K562 (cell line): Measurements from ENCODE around the gene ZSWIM4.

Experiments
- EZH2 ChIP-seq: IDR thresholded peaks from 2 replicates; pipeline ENCODE4 v1.6.1; 2012; ENCODE audit warnings: low read depth, mild to moderate bottlenecking, inconsistent platforms, low read length, borderline replicate concordance
- FOS ChIP-seq: IDR thresholded peaks from 3 replicates; pipeline ENCODE4 v1.6.1; 2011; ENCODE audit not compliant: insufficient read length; ENCODE audit errors: extremely low read depth
- FOXM1 ChIP-seq, 2 experiments: fragments of 450-650 bp in 1 of 2; sonication (generic) in 1 of 2; formaldehyde crosslinking in 1 of 2; IDR thresholded peaks; 2 replicates each; pipeline versions ENCODE4 v1.6.1 to v1.9.0; 2017 to 2022; ENCODE audit warnings: low read depth in 2 of 2, mild to moderate bottlenecking in 2 of 2, missing genetic modification reagents in 1 of 2, moderate library complexity in 1 of 2
- HDAC2 ChIP-seq: fragments of 450-650 bp; IDR thresholded peaks from 2 replicates; pipeline ENCODE4 v1.6.1; 2016; ENCODE audit warnings: mild to moderate bottlenecking
- PHB2 ChIP-seq: fragments of 450-650 bp; IDR thresholded peaks from 2 replicates; pipeline ENCODE4 v1.6.1; 2017; ENCODE audit warnings: low read depth
- POLR2A ChIP-seq: fragments of 450-650 bp; conservative IDR thresholded peaks from 2 replicates; pipeline ENCODE4 v1.6.1; 2016
- PRPF4 ChIP-seq: fragments of 200-400 bp; formaldehyde crosslinking; IDR thresholded peaks from one replicate; pipeline ENCODE4 v1.6.1; 2017; ENCODE audit warnings: low read length, low read depth, mild to moderate bottlenecking; ENCODE audit not compliant: insufficient read depth, poor library complexity, severe bottlenecking
- PURB ChIP-seq: sonication (generic); formaldehyde crosslinking; IDR thresholded peaks from 2 replicates; pipeline ENCODE4 v1.9.0; 2021; ENCODE audit warnings: low read depth, mild to moderate bottlenecking, missing genetic modification reagents
- TF ChIP-seq, protein P1 (sequence below): fragments of 250-450 bp; sonication (Bioruptor Pico); IDR thresholded peaks from 2 replicates; pipeline ENCODE4 v1.8.0; 2021; ENCODE audit warnings: borderline replicate concordance, mild to moderate bottlenecking, moderate library complexity; ENCODE audit not compliant: poor library complexity, severe bottlenecking
- TF ChIP-seq, protein P2 (sequence below): sonication (generic); formaldehyde crosslinking; IDR thresholded peaks from 2 replicates; pipeline ENCODE4 v1.8.1; 2023; ENCODE audit warnings: missing genetic modification reagents, mild to moderate bottlenecking, borderline replicate concordance
- TF ChIP-seq, protein P3 (sequence below): sonication (generic); formaldehyde crosslinking; IDR thresholded peaks from 2 replicates; pipeline ENCODE4 v1.8.1; 2022; ENCODE audit warnings: missing genetic modification reagents
- TF ChIP-seq, protein P4 (sequence below), 2 experiments: fragments of 450-650 bp in 1 of 2; sonication (generic) in 1 of 2; formaldehyde crosslinking in 1 of 2; IDR thresholded peaks; 2 replicates each; pipeline versions ENCODE4 v1.7.1 to v1.9.0; 2016 to 2022; ENCODE audit warnings: inconsistent platforms in 1 of 2, mild to moderate bottlenecking in 1 of 2, missing genetic modification reagents in 1 of 2

DNA sequence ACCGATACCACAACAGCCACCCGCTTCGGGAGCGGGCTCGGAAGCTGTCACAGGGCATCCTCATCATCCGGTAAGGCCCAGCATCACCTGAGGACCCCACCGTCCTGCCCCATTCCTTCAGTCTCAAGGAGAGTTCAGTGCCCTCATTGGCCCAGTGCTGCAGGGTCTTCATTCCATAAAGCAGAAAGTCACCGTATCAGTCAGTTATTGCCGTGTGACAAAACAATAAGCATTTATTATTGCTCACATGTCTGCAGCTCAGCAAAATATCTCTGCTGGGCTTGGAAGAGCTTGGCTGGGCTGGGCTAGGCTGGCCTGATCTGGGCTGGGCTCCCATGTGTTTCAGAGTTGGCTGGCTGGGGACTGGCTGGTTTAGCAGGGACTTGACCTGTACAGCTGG is 39.0 kb upstream of the ZSWIM4 start:
- TF ChIP-seq PHB2 (no peak), HDAC2 (no peak), PRPF4 (no peak), FOS (no peak), PURB (CRISPR knock-in tag) (no peak), FOXM1 (IDR thresholded peaks at IDR 0.05; ENCODE audit: low read depth) (no peak), FOXM1 (CRISPR knock-in tag; IDR thresholded peaks at IDR 0.05; ENCODE audit: low read depth) (no peak), EZH2 (no peak), POLR2A (no peak)
- TF ChIP-seq, protein P1, sequence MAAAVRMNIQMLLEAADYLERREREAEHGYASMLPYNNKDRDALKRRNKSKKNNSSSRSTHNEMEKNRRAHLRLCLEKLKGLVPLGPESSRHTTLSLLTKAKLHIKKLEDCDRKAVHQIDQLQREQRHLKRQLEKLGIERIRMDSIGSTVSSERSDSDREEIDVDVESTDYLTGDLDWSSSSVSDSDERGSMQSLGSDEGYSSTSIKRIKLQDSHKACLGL (CRISPR knock-in tag): no peak
- TF ChIP-seq, protein P2, sequence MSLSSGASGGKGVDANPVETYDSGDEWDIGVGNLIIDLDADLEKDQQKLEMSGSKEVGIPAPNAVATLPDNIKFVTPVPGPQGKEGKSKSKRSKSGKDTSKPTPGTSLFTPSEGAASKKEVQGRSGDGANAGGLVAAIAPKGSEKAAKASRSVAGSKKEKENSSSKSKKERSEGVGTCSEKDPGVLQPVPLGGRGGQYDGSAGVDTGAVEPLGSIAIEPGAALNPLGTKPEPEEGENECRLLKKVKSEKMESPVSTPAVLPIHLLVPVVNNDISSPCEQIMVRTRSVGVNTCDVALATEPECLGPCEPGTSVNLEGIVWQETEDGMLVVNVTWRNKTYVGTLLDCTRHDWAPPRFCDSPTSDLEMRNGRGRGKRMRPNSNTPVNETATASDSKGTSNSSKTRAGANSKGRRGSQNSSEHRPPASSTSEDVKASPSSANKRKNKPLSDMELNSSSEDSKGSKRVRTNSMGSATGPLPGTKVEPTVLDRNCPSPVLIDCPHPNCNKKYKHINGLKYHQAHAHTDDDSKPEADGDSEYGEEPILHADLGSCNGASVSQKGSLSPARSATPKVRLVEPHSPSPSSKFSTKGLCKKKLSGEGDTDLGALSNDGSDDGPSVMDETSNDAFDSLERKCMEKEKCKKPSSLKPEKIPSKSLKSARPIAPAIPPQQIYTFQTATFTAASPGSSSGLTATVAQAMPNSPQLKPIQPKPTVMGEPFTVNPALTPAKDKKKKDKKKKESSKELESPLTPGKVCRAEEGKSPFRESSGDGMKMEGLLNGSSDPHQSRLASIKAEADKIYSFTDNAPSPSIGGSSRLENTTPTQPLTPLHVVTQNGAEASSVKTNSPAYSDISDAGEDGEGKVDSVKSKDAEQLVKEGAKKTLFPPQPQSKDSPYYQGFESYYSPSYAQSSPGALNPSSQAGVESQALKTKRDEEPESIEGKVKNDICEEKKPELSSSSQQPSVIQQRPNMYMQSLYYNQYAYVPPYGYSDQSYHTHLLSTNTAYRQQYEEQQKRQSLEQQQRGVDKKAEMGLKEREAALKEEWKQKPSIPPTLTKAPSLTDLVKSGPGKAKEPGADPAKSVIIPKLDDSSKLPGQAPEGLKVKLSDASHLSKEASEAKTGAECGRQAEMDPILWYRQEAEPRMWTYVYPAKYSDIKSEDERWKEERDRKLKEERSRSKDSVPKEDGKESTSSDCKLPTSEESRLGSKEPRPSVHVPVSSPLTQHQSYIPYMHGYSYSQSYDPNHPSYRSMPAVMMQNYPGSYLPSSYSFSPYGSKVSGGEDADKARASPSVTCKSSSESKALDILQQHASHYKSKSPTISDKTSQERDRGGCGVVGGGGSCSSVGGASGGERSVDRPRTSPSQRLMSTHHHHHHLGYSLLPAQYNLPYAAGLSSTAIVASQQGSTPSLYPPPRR (CRISPR knock-in tag): no peak
- TF ChIP-seq, protein P3, sequence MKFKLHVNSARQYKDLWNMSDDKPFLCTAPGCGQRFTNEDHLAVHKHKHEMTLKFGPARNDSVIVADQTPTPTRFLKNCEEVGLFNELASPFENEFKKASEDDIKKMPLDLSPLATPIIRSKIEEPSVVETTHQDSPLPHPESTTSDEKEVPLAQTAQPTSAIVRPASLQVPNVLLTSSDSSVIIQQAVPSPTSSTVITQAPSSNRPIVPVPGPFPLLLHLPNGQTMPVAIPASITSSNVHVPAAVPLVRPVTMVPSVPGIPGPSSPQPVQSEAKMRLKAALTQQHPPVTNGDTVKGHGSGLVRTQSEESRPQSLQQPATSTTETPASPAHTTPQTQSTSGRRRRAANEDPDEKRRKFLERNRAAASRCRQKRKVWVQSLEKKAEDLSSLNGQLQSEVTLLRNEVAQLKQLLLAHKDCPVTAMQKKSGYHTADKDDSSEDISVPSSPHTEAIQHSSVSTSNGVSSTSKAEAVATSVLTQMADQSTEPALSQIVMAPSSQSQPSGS (CRISPR knock-in tag): no peak
- TF ChIP-seq, protein P4, sequence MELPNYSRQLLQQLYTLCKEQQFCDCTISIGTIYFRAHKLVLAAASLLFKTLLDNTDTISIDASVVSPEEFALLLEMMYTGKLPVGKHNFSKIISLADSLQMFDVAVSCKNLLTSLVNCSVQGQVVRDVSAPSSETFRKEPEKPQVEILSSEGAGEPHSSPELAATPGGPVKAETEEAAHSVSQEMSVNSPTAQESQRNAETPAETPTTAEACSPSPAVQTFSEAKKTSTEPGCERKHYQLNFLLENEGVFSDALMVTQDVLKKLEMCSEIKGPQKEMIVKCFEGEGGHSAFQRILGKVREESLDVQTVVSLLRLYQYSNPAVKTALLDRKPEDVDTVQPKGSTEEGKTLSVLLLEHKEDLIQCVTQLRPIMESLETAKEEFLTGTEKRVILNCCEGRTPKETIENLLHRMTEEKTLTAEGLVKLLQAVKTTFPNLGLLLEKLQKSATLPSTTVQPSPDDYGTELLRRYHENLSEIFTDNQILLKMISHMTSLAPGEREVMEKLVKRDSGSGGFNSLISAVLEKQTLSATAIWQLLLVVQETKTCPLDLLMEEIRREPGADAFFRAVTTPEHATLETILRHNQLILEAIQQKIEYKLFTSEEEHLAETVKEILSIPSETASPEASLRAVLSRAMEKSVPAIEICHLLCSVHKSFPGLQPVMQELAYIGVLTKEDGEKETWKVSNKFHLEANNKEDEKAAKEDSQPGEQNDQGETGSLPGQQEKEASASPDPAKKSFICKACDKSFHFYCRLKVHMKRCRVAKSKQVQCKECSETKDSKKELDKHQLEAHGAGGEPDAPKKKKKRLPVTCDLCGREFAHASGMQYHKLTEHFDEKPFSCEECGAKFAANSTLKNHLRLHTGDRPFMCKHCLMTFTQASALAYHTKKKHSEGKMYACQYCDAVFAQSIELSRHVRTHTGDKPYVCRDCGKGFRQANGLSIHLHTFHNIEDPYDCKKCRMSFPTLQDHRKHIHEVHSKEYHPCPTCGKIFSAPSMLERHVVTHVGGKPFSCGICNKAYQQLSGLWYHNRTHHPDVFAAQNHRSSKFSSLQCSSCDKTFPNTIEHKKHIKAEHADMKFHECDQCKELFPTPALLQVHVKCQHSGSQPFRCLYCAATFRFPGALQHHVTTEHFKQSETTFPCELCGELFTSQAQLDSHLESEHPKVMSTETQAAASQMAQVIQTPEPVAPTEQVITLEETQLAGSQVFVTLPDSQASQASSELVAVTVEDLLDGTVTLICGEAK (IDR thresholded peaks at IDR 0.05): no peak
- TF ChIP-seq, protein P4 (CRISPR knock-in tag; IDR thresholded peaks at IDR 0.05): no peak
